Adrenal gland (tissue), 12 donors: Measurements from ENCODE around the gene MED14. TPM values are rescaled to one million over a fixed set of nuclear protein-coding genes. Genes with fewer than 3 reads are reported as not detected.

ENCODE experiments used
- DNase-seq, 7 donors: peaks; one replicate each; pipeline ENCODE4 v3.0.0-alpha.2; 2019 to 2020
- H3K27ac ChIP-seq, 5 donors: fragments of 200-600 bp; sonication (generic) in 4 of 5; 1 replicate in 3 of 5; 2 replicates in 2 of 5; pipeline versions ENCODE4 v1.5.1 to v1.8.0; 2016 to 2020; ENCODE audit warnings: mild to moderate bottlenecking in 1 of 5
- H3K27me3 ChIP-seq: fragments of 200-600 bp; 2 replicates; pipeline ENCODE4 v1.8.0; 2021
- H3K36me3 ChIP-seq, 2 donors: fragments of 200-600 bp; replicated peaks in 1 of 2; 1 replicate in 1 of 2; 2 replicates in 1 of 2; pipeline versions ENCODE4 v1.5.1 to v1.8.0; 2018 to 2022
- H3K4me1 ChIP-seq, 2 donors: fragments of 200-600 bp; replicated peaks in 1 of 2; 1 replicate in 1 of 2; 2 replicates in 1 of 2; pipeline versions ENCODE4 v1.5.1 to v1.8.0; 2018 to 2021
- H3K4me3 ChIP-seq, 4 donors: fragments of 200-600 bp; sonication (generic) in 3 of 4; one replicate each; pipeline ENCODE4 v1.5.1; 2016 to 2018
- H3K9me3 ChIP-seq, 3 donors: fragments of 200-600 bp; sonication (generic) in 1 of 3; replicated peaks in 1 of 3; 1 replicate in 2 of 3; 2 replicates in 1 of 3; pipeline versions ENCODE4 v1.5.1 to v1.8.0; 2016 to 2021
- CTCF ChIP-seq, 6 experiments: fragments of 450-650 bp in 4 of 6; fragments of 200-600 bp in 2 of 6; sonication (generic) in 1 of 6; IDR thresholded peaks; 1 replicate in 5 of 6; 2 replicates in 1 of 6; pipeline versions ENCODE4 v1.5.1 to v1.8.0; 2016 to 2021; ENCODE audit warnings: antibody characterized with exemption in 6 of 6, mild to moderate bottlenecking in 2 of 6, moderate library complexity in 1 of 6
- POLR2A ChIP-seq, 2 donors: fragments of 450-650 bp; IDR thresholded peaks; one replicate each; pipeline ENCODE4 v1.6.1; 2017; ENCODE audit warnings: antibody characterized with exemption in 2 of 2, mild to moderate bottlenecking in 2 of 2, moderate library complexity in 1 of 2
- WGBS, 4 donors: extraction: QIAGEN DNeasy Blood & Tissue Kit in 2 of 4; methylation state at CpG; one replicate each; pipeline versions ENCODE4 v1.1.5 to v1.1.7; 2013 to 2017; 5-methylcytosine and 5-hydroxymethylcytosine counted together
- intact Hi-C, 2 donors: fragments of 100-400 bp; cut with DNase I; formaldehyde crosslinking; loops; one replicate each; pipeline versions ENCODE4 v1.14.1 to v1.15.0; 2022 to 2023
- polyA plus RNA-seq, 3 donors: library from polyadenylated mRNA; stranded (reverse); fragments of 200-250 nt in 2 of 3; fragments of 350-450 nt in 1 of 3; fragmentation: Illumina TruSeq in 1 of 3; extraction: RNeasy Lipid Tissue Mini Kit (QIAGEN cat#74804) in 1 of 3; gene quantifications; one replicate each; pipeline ENCODE4 v1.2.3, GENCODE V29; 2013 to 2014
- total RNA-seq, 9 donors: library from RNA; depleted of rRNA in 4 of 9; stranded (reverse); fragments of >200 nt in 4 of 9; fragments of 120-200 nt in 1 of 9; fragmentation: NEBNext Ultra II Directional in 1 of 9; extraction: Animal tissue kit (Norgen Biotek cat#: 25700) in 1 of 9; gene quantifications; one replicate each; pipeline versions ENCODE4 v1.1.0 to v1.2.4, GENCODE V29; 2013 to 2023
- donor health status: healthy with polysubstance abuse.
- donor health status: Bipolar disorder and iron deficiency.
- donor health status: DM: yes; HTN: yes; CAD: no.
- donor health status: DM: no; HTN: no; CAD: no.
- donor health status: DM: no; HTN: no; CAD: no.
- donor health status: DM: yes; HTN: yes; CAD: no.

MED14 gene
- total and polyA plus RNA-seq, 12 donors = 10.4 to 56.3 (median 29.6) TPM

- Histone ChIP-seq H3K36me3 (no peaks in the 10 kb centered on the region), H3K27ac (no peak overlapping the region), H3K27me3 (no peaks in the 10 kb centered on the region), H3K9me3 (no peaks in the 10 kb centered on the region), H3K4me1 (peaks cover 0 to 3% of the 10 kb centered on the region in 2 donors), H3K4me3 (no peak overlapping the region)
- 78 to 94% (median 90%) methylated on average over 2 to 3 of the region's 3 CpGs for WGBS, 4 donors
- TF ChIP-seq POLR2A (IDR thresholded peaks at IDR 0.05) = no peak
- TF ChIP-seq CTCF (IDR thresholded peaks at IDR 0.05) = no peak
- intact Hi-C loops = no loop called here
- DNase-seq = no peak
Measured at GRCh38 chrX:40721489-40722106, 13.7 kb downstream of the MED14 start.

GRCh38 chrX:40720792-40721191 lies 14.6 kb downstream of the MED14 start:
- H3K4me1 ChIP-seq = no peaks in the 10 kb centered on the region
- WGBS, 4 donors = 94 to 99% (median 95%) methylated on average over 8 of the region's 8 CpGs; no CpG with 5 or more reads in 1 of the 4 donors

GRCh38 chrX:40720339-40720738 lies 15.0 kb downstream of the MED14 start:
- Histone ChIP-seq H3K36me3 (no peaks in the 10 kb centered on the region), H3K4me1 (no peaks in the 10 kb centered on the region), H3K27ac (no peak overlapping the region), H3K4me3 (no peak overlapping the region), H3K27me3 (no peaks in the 10 kb centered on the region), H3K9me3 (no peaks in the 10 kb centered on the region)
- intact Hi-C loops = no loop called here
- no peak for DNase-seq
- TF ChIP-seq CTCF (IDR thresholded peaks at IDR 0.05) = no peak
- no peak for TF ChIP-seq POLR2A (IDR thresholded peaks at IDR 0.05)
- 94 to 100% (median 97%) methylated on average over 3 to 4 of the region's 4 CpGs; no CpG with 5 or more reads in 1 of the 4 donors for WGBS, 4 donors

More at GRCh38 chrX:40720792-40721191, 14.6 kb downstream of the MED14 start:
- Histone ChIP-seq H3K9me3 (no peaks in the 10 kb centered on the region), H3K27ac (no peak overlapping the region), H3K36me3 (no peaks in the 10 kb centered on the region), H3K4me3 (no peak overlapping the region), H3K27me3 (no peaks in the 10 kb centered on the region)
- DNase-seq = no peak
- intact Hi-C loops = no loop called here
- TF ChIP-seq POLR2A (IDR thresholded peaks at IDR 0.05) (no peak), CTCF (IDR thresholded peaks at IDR 0.05) (no peak)

GRCh38 chrX:40719731-40720130 lies 15.6 kb downstream of the MED14 start:
- TF ChIP-seq CTCF (IDR thresholded peaks at IDR 0.05) (no peak), POLR2A (IDR thresholded peaks at IDR 0.05) (no peak)
- H3K36me3 ChIP-seq = no peaks in the 10 kb centered on the region
- DNase-seq = no peak
- H3K4me1 ChIP-seq = no peaks in the 10 kb centered on the region
- no peaks in the 10 kb centered on the region for H3K27me3 ChIP-seq
- intact Hi-C loops = no loop called here
- H3K4me3 ChIP-seq = no peak overlapping the region
- no peaks in the 10 kb centered on the region for H3K9me3 ChIP-seq
- no peak overlapping the region for H3K27ac ChIP-seq
